C4-2B (cell line): ENCODE results near the gene ELOF1.

Experiments used
- ZFX ChIP-seq: fragments of 450-650 bp; IDR thresholded peaks from 2 replicates; pipeline ENCODE4 v1.6.1; 2017
- TF ChIP-seq, protein P1 (sequence below): fragments of 450-650 bp; conservative IDR thresholded peaks from 2 replicates; pipeline ENCODE4 v1.5.1; 2017; ENCODE audit warnings: mild to moderate bottlenecking

- TF ChIP-seq, protein P1, sequence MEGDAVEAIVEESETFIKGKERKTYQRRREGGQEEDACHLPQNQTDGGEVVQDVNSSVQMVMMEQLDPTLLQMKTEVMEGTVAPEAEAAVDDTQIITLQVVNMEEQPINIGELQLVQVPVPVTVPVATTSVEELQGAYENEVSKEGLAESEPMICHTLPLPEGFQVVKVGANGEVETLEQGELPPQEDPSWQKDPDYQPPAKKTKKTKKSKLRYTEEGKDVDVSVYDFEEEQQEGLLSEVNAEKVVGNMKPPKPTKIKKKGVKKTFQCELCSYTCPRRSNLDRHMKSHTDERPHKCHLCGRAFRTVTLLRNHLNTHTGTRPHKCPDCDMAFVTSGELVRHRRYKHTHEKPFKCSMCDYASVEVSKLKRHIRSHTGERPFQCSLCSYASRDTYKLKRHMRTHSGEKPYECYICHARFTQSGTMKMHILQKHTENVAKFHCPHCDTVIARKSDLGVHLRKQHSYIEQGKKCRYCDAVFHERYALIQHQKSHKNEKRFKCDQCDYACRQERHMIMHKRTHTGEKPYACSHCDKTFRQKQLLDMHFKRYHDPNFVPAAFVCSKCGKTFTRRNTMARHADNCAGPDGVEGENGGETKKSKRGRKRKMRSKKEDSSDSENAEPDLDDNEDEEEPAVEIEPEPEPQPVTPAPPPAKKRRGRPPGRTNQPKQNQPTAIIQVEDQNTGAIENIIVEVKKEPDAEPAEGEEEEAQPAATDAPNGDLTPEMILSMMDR: no peak
- TF ChIP-seq ZFX: no peak
Observed at GRCh38 chr19:11552666-11553372, 6.2 kb downstream of the ELOF1 start.
